ENCODE results near the gene NOC4L.

GRCh38 chr12:132197581-132198354 lies 53.5 kb downstream of the NOC4L start:
- TF ChIP-seq CTCF (IDR thresholded peaks at IDR 0.05; ENCODE audit: insufficient read depth, low read length, poor library complexity, severe bottlenecking) = no peak
- TF ChIP-seq EZH2phosphoT487 (conservative IDR thresholded peaks at IDR 0.05; ENCODE audit: low read length) = no peak

Data from SU-DHL-6 (cell line).